Progenitor cell of endocrine pancreas (in vitro differentiated cells): ENCODE data around the gene SPATA31C2. TPM values are rescaled to one million over a fixed set of nuclear protein-coding genes. Genes with fewer than 3 reads are reported as not detected.

ENCODE experiments used
- DNase-seq: peaks from one replicate; pipeline ENCODE4 v3.0.0; 2021; ENCODE audit warnings: low spot score; ENCODE audit not compliant: unreplicated experiment
- H3K27ac Mint-ChIP-seq: 2 replicates; pipeline ENCODE4 v1.8.0; 2021; ENCODE audit warnings: mild to moderate bottlenecking, moderate library complexity, mixed read lengths
- H3K27me3 Mint-ChIP-seq: 2 replicates; pipeline ENCODE4 v1.8.0; 2021; ENCODE audit warnings: mixed read lengths
- H3K36me3 Mint-ChIP-seq: 2 replicates; pipeline ENCODE4 v1.8.0; 2022; ENCODE audit warnings: mixed read lengths; ENCODE audit not compliant: insufficient read depth
- H3K4me1 Mint-ChIP-seq: 2 replicates; pipeline ENCODE4 v1.8.0; 2021; ENCODE audit warnings: low read depth, mixed read lengths
- H3K4me3 Mint-ChIP-seq: 2 replicates; pipeline ENCODE4 v1.8.0; 2021; ENCODE audit warnings: low read depth, mild to moderate bottlenecking, moderate library complexity, mixed read lengths
- H3K9me3 Mint-ChIP-seq: 2 replicates; pipeline ENCODE4 v1.8.0; 2021; ENCODE audit warnings: low read depth, mixed read lengths
- total RNA-seq: library from RNA; stranded (reverse); gene quantifications from 2 replicates; pipeline ENCODE4 v1.2.1, GENCODE V29; 2021
- TF ChIP-seq, protein P1 (sequence below): fragments of 200-600 bp; sonication (generic); IDR thresholded peaks from one replicate; pipeline ENCODE4 v1.5.0; 2021; ENCODE audit warnings: antibody characterized with exemption, mild to moderate bottlenecking; ENCODE audit not compliant: unreplicated experiment

The SPATA31C2 gene
- total RNA-seq, 1 donor from 2014 or later, result not detected

- Mint-ChIP-seq H3K4me3 (no peak overlapping the region), H3K27me3 (peaks cover 3% of the 10 kb centered on the region), H3K36me3 (no peaks in the 10 kb centered on the region), H3K9me3 (no peaks in the 10 kb centered on the region), H3K27ac (no peak overlapping the region), H3K4me1 (peaks cover 11% of the 10 kb centered on the region)
- no peak for DNase-seq
- TF ChIP-seq, protein P1, sequence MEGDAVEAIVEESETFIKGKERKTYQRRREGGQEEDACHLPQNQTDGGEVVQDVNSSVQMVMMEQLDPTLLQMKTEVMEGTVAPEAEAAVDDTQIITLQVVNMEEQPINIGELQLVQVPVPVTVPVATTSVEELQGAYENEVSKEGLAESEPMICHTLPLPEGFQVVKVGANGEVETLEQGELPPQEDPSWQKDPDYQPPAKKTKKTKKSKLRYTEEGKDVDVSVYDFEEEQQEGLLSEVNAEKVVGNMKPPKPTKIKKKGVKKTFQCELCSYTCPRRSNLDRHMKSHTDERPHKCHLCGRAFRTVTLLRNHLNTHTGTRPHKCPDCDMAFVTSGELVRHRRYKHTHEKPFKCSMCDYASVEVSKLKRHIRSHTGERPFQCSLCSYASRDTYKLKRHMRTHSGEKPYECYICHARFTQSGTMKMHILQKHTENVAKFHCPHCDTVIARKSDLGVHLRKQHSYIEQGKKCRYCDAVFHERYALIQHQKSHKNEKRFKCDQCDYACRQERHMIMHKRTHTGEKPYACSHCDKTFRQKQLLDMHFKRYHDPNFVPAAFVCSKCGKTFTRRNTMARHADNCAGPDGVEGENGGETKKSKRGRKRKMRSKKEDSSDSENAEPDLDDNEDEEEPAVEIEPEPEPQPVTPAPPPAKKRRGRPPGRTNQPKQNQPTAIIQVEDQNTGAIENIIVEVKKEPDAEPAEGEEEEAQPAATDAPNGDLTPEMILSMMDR, result no peak
Measured at GRCh38 chr9:88090151-88090581, 48.1 kb downstream of the SPATA31C2 start.

DNA sequence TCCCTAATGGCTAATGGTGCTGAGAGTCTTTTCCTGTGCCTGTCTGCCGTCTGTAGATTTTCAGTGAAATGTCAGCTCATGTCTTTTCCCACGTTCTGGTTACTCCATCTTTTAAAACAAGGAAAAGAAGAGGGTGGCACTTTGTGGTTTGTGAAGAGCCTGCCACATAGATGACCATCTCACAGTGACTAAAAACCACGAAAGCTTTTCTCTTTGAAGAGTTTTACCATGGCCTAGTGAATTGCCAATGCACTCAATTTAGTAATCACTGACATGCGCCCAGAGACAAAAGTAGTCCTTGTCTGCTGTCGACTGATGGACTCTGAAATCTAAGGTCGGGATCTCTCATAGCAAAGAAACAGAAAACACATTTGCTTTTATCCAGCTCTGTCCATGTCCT, 50.4 kb downstream of the SPATA31C2 start:
- Mint-ChIP-seq H3K27me3 (no peaks in the 10 kb centered on the region), H3K4me1 (peaks cover 7% of the 10 kb centered on the region), H3K36me3 (no peaks in the 10 kb centered on the region), H3K9me3 (no peaks in the 10 kb centered on the region), H3K4me3 (no peak overlapping the region), H3K27ac (no peak overlapping the region)
- no peak for DNase-seq
- TF ChIP-seq, protein P1, result no peak

DNA sequence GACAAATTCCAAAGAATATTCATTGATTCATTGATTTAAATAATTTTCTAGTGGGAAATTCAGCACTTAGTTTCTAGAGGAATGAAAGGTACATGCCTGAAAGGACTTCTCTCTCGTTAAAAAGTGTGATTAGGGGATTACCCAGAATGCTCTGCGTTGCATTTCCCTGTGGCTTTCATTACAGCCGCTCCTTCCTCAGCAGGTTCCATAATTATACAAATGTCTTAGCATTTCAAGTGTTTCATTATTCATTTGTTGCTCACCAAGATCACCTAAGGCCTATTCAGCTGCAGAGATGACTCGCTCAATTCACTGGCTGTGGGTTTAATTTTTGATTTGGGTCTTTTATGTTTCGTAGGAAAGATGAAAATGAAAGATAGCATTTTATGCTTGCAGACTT, 52.8 kb downstream of the SPATA31C2 start:
- no peak overlapping the region for H3K4me3 Mint-ChIP-seq
- no peak for DNase-seq
- no peaks in the 10 kb centered on the region for H3K9me3 Mint-ChIP-seq
- no peaks in the 10 kb centered on the region for H3K27me3 Mint-ChIP-seq
- TF ChIP-seq, protein P1, result no peak
- peaks cover 4% of the 10 kb centered on the region for H3K4me1 Mint-ChIP-seq
- H3K36me3 Mint-ChIP-seq, result no peaks in the 10 kb centered on the region
- no peak overlapping the region for H3K27ac Mint-ChIP-seq

- H3K27me3 Mint-ChIP-seq, result no peaks in the 10 kb centered on the region
- H3K36me3 Mint-ChIP-seq, result no peaks in the 10 kb centered on the region
- TF ChIP-seq, protein P1, result no peak
- H3K4me1 Mint-ChIP-seq, result peaks cover under 1% of the 10 kb centered on the region
- no peaks in the 10 kb centered on the region for H3K9me3 Mint-ChIP-seq
- H3K27ac Mint-ChIP-seq, result no peak overlapping the region
- no peak overlapping the region for H3K4me3 Mint-ChIP-seq
- DNase-seq, result no peak
Measured at GRCh38 chr9:88084357-88085183, 53.7 kb downstream of the SPATA31C2 start.

Other genes starting within 250 kb of the SPATA31C2 start
- gene SPATA31C1, start 220.5 kb downstream of the SPATA31C2 start, total RNA-seq, result not detected in 2 replicates
- gene CDK20, start 163.9 kb downstream of the SPATA31C2 start, total RNA-seq, result 23.9 and 25.2 TPM in 2 replicates
- gene SPIN1, start 250.0 kb upstream of the SPATA31C2 start, total RNA-seq, result 151 and 154 TPM in 2 replicates